ENCODE results near the gene SEL1L3. TPM values are rescaled to one million over a fixed set of nuclear protein-coding genes. Genes with fewer than 3 reads are reported as not detected.

Gene SEL1L3
- total and polyA plus RNA-seq, 7 donors, result 1.0 to 4.3 (median 1.6) TPM

DNA sequence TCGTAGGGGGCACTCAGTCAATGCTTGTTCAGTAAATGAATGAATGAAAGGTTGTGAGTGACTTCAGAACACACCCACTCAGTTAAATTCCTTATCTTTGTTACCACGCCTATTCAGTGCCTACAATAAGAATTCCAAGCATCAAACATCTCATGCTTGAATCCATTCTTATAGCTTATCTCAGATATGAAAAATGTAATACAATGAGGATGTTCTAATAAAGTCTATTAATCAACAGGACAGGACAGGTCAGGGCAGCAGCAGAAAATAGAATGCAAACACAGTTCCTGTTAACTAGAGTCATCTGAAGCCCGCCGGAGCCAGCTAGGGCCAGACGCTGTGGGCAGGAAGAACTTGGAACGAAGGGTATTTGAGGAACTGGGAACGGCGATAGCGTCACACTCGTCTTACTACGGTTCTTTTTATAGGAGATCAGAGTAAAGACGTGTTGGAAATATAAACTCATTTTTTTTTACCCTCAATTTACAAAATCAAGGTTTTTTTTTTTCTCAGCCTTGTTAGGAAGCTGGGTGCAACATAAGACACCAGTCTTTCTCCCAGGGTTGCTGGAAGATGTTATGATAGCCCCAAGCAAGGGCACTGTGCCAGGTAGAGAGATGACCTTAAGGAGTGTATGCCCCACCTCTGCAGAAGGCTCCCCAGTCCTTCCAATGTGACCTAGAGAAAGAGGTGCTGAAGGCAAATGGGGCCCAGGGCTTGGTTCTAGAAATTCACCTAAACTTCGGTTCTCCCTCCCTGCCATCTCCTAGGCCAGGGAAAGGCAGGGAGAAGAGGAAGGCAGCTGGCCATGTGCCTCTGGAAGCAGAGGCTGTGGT, 48.3 kb downstream of the SEL1L3 start:
- intact Hi-C loops (cut with DNase I), result no loop called here
- TF ChIP-seq, protein P1, sequence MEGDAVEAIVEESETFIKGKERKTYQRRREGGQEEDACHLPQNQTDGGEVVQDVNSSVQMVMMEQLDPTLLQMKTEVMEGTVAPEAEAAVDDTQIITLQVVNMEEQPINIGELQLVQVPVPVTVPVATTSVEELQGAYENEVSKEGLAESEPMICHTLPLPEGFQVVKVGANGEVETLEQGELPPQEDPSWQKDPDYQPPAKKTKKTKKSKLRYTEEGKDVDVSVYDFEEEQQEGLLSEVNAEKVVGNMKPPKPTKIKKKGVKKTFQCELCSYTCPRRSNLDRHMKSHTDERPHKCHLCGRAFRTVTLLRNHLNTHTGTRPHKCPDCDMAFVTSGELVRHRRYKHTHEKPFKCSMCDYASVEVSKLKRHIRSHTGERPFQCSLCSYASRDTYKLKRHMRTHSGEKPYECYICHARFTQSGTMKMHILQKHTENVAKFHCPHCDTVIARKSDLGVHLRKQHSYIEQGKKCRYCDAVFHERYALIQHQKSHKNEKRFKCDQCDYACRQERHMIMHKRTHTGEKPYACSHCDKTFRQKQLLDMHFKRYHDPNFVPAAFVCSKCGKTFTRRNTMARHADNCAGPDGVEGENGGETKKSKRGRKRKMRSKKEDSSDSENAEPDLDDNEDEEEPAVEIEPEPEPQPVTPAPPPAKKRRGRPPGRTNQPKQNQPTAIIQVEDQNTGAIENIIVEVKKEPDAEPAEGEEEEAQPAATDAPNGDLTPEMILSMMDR (IDR thresholded peaks at IDR 0.05), result no peak
- Histone ChIP-seq H3K36me3 (ENCODE audit: insufficient read depth in 1 of 2, low read depth in 1 of 2) (peaks cover 0 to 4% of the 10 kb centered on the region in 2 donors), H3K4me3 (no peak overlapping the region), H3K27ac (no peak overlapping the region), H3K9me3 (no peaks in the 10 kb centered on the region), H3K27me3 (ENCODE audit: insufficient read depth in 3 of 3, low read length in 2 of 3) (no peaks in the 10 kb centered on the region), H3K4me1 (peaks cover 9% of the 10 kb centered on the region)
- ATAC-seq (peak; percentile 47 to 76 (median 59)), DNase-seq (peak; percentile 25 to 57)
- WGBS, 3 donors, result 60 to 76% (median 75%) methylated on average over 13 of the region's 13 CpGs

DNA sequence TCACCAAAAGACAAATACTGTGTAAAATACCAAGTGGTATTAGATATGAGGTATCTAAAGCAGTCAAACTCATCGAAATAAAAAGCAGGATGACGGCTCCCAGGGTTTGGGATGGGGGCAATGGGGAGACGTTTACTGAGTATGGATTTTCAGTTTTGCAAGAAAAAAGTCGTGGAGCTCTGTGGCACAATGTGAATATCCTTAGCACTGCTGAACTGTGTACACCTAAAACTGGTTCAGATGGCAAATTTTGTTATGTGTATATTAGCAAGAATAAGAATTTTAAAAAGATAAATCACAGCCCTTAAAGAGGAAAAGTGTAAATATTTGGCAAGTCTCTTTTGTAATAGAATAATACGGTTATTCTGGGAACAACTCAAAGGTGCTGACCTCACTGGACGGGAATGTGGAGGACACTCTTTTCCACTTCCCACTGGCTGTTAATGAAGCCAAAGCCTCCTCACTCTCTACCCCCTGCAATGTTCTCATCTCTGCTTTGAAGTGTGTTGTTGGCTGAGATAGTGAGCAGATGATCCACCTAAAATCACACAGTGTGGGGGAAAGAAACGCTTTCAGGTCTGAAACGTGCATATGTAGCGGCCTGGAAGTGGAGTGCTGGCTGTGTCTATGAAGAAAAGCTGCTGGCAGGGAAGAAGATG, 49.2 kb downstream of the SEL1L3 start:
- Histone ChIP-seq H3K4me3 (no peak overlapping the region), H3K36me3 (ENCODE audit: insufficient read depth in 1 of 2, low read depth in 1 of 2) (peaks cover 0 to 4% of the 10 kb centered on the region in 2 donors), H3K4me1 (peaks cover 9% of the 10 kb centered on the region), H3K9me3 (no peaks in the 10 kb centered on the region), H3K27me3 (ENCODE audit: insufficient read depth in 3 of 3, low read length in 2 of 3) (no peaks in the 10 kb centered on the region), H3K27ac (no peak overlapping the region)
- DNase-seq, result no peak
- 55 to 59% (median 59%) methylated on average over 9 of the region's 9 CpGs for WGBS, 3 donors
- peak; percentile 49 to 68 (median 62) for ATAC-seq
- intact Hi-C loops (cut with DNase I), result no loop called here
- TF ChIP-seq, protein P1 (IDR thresholded peaks at IDR 0.05), result no peak

DNA sequence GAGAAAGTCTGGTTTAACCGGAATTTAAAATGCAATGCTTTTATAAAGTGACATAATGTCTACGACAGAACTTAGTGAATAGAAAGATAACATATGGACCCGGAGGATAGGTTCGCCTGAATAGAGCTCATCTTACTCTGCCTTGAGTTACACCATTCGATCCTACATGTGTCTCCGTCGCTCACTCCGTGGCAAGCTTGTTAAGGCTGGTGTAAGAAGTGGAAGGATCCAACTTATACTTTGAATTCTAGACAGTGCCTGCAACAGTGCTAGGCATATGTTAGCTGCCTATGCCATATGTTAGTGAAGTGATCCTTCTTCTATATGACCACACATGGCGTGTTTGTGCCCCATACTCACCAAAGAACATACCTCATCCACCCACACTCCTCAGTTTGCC, 50.9 kb downstream of the SEL1L3 start:
- intact Hi-C loops (cut with DNase I), result no loop called here
- no peak for DNase-seq
- TF ChIP-seq, protein P1 (IDR thresholded peaks at IDR 0.05), result no peak
- Histone ChIP-seq H3K27ac (no peak overlapping the region), H3K27me3 (ENCODE audit: insufficient read depth in 3 of 3, low read length in 2 of 3) (no peaks in the 10 kb centered on the region), H3K9me3 (no peaks in the 10 kb centered on the region), H3K4me3 (no peak overlapping the region), H3K4me1 (peaks cover 9% of the 10 kb centered on the region), H3K36me3 (ENCODE audit: insufficient read depth in 1 of 2, low read depth in 1 of 2) (no peaks in the 10 kb centered on the region)
- WGBS, 3 donors, result 80 to 84% (median 80%) methylated on average over 9 of the region's 9 CpGs
- no peak for ATAC-seq

DNA sequence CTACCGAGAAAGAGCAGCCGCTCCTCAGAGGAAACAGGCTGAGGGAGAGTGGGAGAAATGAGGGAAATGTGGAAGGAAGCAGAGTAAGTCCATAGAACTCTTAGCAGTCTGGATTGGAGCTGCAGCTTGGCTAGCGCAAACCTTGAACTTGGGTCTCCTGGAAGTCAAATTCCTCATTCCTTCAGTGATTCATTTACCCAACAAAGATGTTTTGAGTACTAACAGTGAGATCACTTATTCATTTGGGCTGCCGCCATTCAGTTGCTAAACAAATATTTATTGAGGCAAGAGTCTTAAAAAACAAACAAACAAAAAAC, 51.5 kb downstream of the SEL1L3 start:
- WGBS, 3 donors, result 86 to 91% (median 87%) methylated on average over 4 of the region's 4 CpGs

More for the DNA sequence above, 51.5 kb downstream of the SEL1L3 start:
- ATAC-seq (no peak), DNase-seq (no peak)
- no peak overlapping the region for H3K4me3 ChIP-seq
- H3K36me3 ChIP-seq (ENCODE audit: insufficient read depth in 1 of 2, low read depth in 1 of 2), result no peaks in the 10 kb centered on the region
- intact Hi-C loops (cut with DNase I), result no loop called here
- H3K4me1 ChIP-seq, result peaks cover 9% of the 10 kb centered on the region
- no peaks in the 10 kb centered on the region for H3K27me3 ChIP-seq (ENCODE audit: insufficient read depth in 3 of 3, low read length in 2 of 3)
- H3K9me3 ChIP-seq, result no peaks in the 10 kb centered on the region
- TF ChIP-seq, protein P1 (IDR thresholded peaks at IDR 0.05), result no peak
- H3K27ac ChIP-seq, result no peak overlapping the region
